Suprapubic skin (tissue), 4 donors: ENCODE data around the gene ADRA1B. TPM values are rescaled to one million over a fixed set of nuclear protein-coding genes. Genes with fewer than 3 reads are reported as not detected.

Experiments
- DNase-seq, 2 donors: peaks; one replicate each; pipeline ENCODE4 v3.0.0-alpha.2; 2019; ENCODE audit warnings: low spot score in 2 of 2
- H3K27ac ChIP-seq: fragments of 200-600 bp; sonication (generic); one replicate; pipeline ENCODE4 v1.5.1; 2019
- H3K27me3 ChIP-seq: fragments of 200-600 bp; sonication (generic); one replicate; pipeline ENCODE4 v1.5.1; 2019
- H3K36me3 ChIP-seq: fragments of 200-600 bp; sonication (generic); one replicate; pipeline ENCODE4 v1.5.1; 2019
- H3K4me1 ChIP-seq: fragments of 200-600 bp; sonication (generic); one replicate; pipeline ENCODE4 v1.5.1; 2019
- H3K4me3 ChIP-seq: fragments of 200-600 bp; sonication (generic); one replicate; pipeline ENCODE4 v1.5.1; 2019; ENCODE audit warnings: mild to moderate bottlenecking
- H3K9me3 ChIP-seq: fragments of 200-600 bp; sonication (generic); one replicate; pipeline ENCODE4 v1.5.1; 2019
- EP300 ChIP-seq: sonication (generic); formaldehyde crosslinking; IDR thresholded peaks from one replicate; pipeline ENCODE4 v1.6.1; 2017; ENCODE audit warnings: antibody characterized with exemption
- POLR2A ChIP-seq, 2 donors: fragments of 450-650 bp; IDR thresholded peaks; one replicate each; pipeline ENCODE4 v1.6.1; 2017; ENCODE audit warnings: antibody characterized with exemption in 2 of 2, mild to moderate bottlenecking in 2 of 2, moderate library complexity in 2 of 2
- POLR2AphosphoS5 ChIP-seq, 3 donors: sonication (generic); formaldehyde crosslinking; IDR thresholded peaks; one replicate each; pipeline ENCODE4 v1.6.1; 2017; ENCODE audit warnings: antibody characterized with exemption in 3 of 3
- WGBS: methylation state at CpG from one replicate; pipeline ENCODE4 v1.1.5; 2018; 5-methylcytosine and 5-hydroxymethylcytosine counted together
- total RNA-seq, 4 donors: library from RNA; depleted of rRNA; stranded (reverse); fragments of >200 nt; gene quantifications; one replicate each; pipeline ENCODE4 v1.1.0, GENCODE V29; 2016
- TF ChIP-seq, protein P1 (sequence below), 2 donors: fragments of 200-600 bp in 1 of 2; fragments of 450-650 bp in 1 of 2; sonication (generic) in 1 of 2; IDR thresholded peaks; one replicate each; pipeline ENCODE4 v1.5.1; 2016 to 2019; ENCODE audit warnings: antibody characterized with exemption in 2 of 2, mild to moderate bottlenecking in 1 of 2, moderate library complexity in 1 of 2

The ADRA1B gene
- total RNA-seq, 4 donors from 2014 or later, result 0.36 to 0.64 (median 0.47) TPM; not detected in 1

DNA sequence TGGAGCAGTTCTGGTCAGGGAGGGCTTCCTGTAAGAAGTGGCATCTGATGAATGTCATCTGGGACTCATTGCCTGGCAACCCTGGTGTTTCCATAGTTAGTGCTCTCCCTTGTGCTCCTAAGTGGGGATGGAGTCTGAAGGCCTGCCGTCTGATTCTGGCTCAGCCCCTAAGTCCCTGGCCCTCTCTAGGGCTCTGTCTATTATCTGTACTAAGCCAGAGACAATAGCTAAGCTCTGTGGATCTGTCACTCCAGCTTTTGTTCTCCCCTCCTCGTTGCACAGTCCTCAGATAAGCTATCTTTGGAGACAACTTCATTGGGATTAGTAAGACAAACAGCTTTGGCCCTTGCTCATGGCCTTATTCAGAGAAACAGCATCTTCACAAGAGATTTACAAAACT lies 62.1 kb downstream of the ADRA1B start:
- no peaks in the 10 kb centered on the region for H3K9me3 ChIP-seq
- H3K36me3 ChIP-seq, result no peaks in the 10 kb centered on the region
- no peak overlapping the region for H3K4me3 ChIP-seq
- H3K27ac ChIP-seq, result no peak overlapping the region
- H3K4me1 ChIP-seq, result no peaks in the 10 kb centered on the region
- DNase-seq, result no peak
- TF ChIP-seq EP300 (no peak), POLR2AphosphoS5 (IDR thresholded peaks at IDR 0.05) (no peak), POLR2A (IDR thresholded peaks at IDR 0.05) (no peak)
- TF ChIP-seq, protein P1, sequence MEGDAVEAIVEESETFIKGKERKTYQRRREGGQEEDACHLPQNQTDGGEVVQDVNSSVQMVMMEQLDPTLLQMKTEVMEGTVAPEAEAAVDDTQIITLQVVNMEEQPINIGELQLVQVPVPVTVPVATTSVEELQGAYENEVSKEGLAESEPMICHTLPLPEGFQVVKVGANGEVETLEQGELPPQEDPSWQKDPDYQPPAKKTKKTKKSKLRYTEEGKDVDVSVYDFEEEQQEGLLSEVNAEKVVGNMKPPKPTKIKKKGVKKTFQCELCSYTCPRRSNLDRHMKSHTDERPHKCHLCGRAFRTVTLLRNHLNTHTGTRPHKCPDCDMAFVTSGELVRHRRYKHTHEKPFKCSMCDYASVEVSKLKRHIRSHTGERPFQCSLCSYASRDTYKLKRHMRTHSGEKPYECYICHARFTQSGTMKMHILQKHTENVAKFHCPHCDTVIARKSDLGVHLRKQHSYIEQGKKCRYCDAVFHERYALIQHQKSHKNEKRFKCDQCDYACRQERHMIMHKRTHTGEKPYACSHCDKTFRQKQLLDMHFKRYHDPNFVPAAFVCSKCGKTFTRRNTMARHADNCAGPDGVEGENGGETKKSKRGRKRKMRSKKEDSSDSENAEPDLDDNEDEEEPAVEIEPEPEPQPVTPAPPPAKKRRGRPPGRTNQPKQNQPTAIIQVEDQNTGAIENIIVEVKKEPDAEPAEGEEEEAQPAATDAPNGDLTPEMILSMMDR (IDR thresholded peaks at IDR 0.05), result no peak
- H3K27me3 ChIP-seq, result peaks cover 36% of the 10 kb centered on the region
- 55% methylated on average over 2 of the region's 2 CpGs for WGBS

GRCh38 chr5:159982421-159983173 lies 66.3 kb downstream of the ADRA1B start:
- Histone ChIP-seq H3K27me3 (peaks cover 32% of the 10 kb centered on the region), H3K27ac (no peak overlapping the region), H3K9me3 (no peaks in the 10 kb centered on the region), H3K36me3 (no peaks in the 10 kb centered on the region), H3K4me1 (peaks cover 10% of the 10 kb centered on the region), H3K4me3 (no peak overlapping the region)
- 47% methylated on average over 7 of the region's 8 CpGs for WGBS
- no peak for DNase-seq
- TF ChIP-seq POLR2AphosphoS5 (IDR thresholded peaks at IDR 0.05) (no peak), EP300 (no peak)

GRCh38 chr5:159987031-159987674 lies 70.9 kb downstream of the ADRA1B start:
- Histone ChIP-seq H3K4me3 (peak overlapping the region; percentile 54), H3K27me3 (peaks cover 29% of the 10 kb centered on the region), H3K9me3 (no peaks in the 10 kb centered on the region), H3K27ac (no peak overlapping the region), H3K4me1 (peaks cover 10% of the 10 kb centered on the region), H3K36me3 (no peaks in the 10 kb centered on the region)
- no peak for TF ChIP-seq EP300
- TF ChIP-seq, protein P1 (IDR thresholded peaks at IDR 0.05), result peak; percentile 40 to 62
- 1% methylated on average over 31 of the region's 50 CpGs for WGBS
- DNase-seq, result peak; percentile 77 to 84

- peaks cover 9% of the 10 kb centered on the region for H3K9me3 ChIP-seq
- no peak overlapping the region for H3K27ac ChIP-seq
- DNase-seq, result no peak
- H3K4me3 ChIP-seq, result no peak overlapping the region
- H3K27me3 ChIP-seq, result peaks cover 23% of the 10 kb centered on the region
- 74% methylated on average over 2 of the region's 2 CpGs for WGBS
- H3K4me1 ChIP-seq, result peaks cover 10% of the 10 kb centered on the region
- TF ChIP-seq POLR2A (IDR thresholded peaks at IDR 0.05) (no peak), EP300 (no peak), POLR2AphosphoS5 (IDR thresholded peaks at IDR 0.05) (no peak)
- TF ChIP-seq, protein P1 (IDR thresholded peaks at IDR 0.05), result no peak
- no peaks in the 10 kb centered on the region for H3K36me3 ChIP-seq
Observed at GRCh38 chr5:159990506-159990905, 74.2 kb downstream of the ADRA1B start.

- Histone ChIP-seq H3K27me3 (peaks cover 15% of the 10 kb centered on the region), H3K9me3 (peaks cover 9% of the 10 kb centered on the region), H3K27ac (no peak overlapping the region), H3K36me3 (no peaks in the 10 kb centered on the region), H3K4me1 (peaks cover under 1% of the 10 kb centered on the region), H3K4me3 (no peak overlapping the region)
- DNase-seq, result no peak
- TF ChIP-seq POLR2AphosphoS5 (IDR thresholded peaks at IDR 0.05) (no peak), POLR2A (IDR thresholded peaks at IDR 0.05) (no peak), EP300 (no peak)
- TF ChIP-seq, protein P1 (IDR thresholded peaks at IDR 0.05), result no peak
- WGBS, result 95% methylated on average over 1 of the region's 1 CpG
Observed at GRCh38 chr5:159992566-159992965, 76.3 kb downstream of the ADRA1B start.
